Hepatocyte (in vitro differentiated cells): ENCODE data around the gene ACSS1.

Experiments
- EZH2phosphoT487 ChIP-seq: fragments of 200-600 bp; sonication (generic); IDR thresholded peaks from one replicate; pipeline ENCODE4 v1.6.1; 2018; ENCODE audit warnings: antibody characterized with exemption, mild to moderate bottlenecking, low read depth, moderate library complexity; ENCODE audit not compliant: unreplicated experiment, severe bottlenecking
- TF ChIP-seq, protein P1 (sequence below): fragments of 200-600 bp; sonication (generic); IDR thresholded peaks from 2 replicates; pipeline ENCODE4 v1.5.1; 2016; ENCODE audit warnings: antibody characterized with exemption, mild to moderate bottlenecking; ENCODE audit not compliant: poor library complexity

DNA sequence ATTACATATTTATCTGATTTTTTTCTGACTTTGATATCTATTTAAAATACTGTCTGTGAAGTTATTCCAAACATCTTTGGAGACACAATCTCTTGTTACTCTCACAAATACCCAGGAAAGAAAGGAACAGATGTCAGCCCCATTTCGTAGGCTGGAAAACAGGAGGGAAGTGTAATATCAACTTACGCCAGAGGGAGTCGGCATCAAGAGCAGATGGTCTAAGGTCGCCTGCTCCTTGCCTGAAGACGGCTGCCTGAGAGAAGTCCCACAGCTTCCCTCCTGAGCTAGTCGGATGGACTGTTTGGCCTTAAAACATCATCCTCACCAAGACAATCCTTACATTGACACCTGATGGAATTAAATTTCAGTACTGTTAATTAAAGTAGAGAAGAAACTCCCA, 95.4 kb downstream of the ACSS1 start:
- TF ChIP-seq, protein P1, sequence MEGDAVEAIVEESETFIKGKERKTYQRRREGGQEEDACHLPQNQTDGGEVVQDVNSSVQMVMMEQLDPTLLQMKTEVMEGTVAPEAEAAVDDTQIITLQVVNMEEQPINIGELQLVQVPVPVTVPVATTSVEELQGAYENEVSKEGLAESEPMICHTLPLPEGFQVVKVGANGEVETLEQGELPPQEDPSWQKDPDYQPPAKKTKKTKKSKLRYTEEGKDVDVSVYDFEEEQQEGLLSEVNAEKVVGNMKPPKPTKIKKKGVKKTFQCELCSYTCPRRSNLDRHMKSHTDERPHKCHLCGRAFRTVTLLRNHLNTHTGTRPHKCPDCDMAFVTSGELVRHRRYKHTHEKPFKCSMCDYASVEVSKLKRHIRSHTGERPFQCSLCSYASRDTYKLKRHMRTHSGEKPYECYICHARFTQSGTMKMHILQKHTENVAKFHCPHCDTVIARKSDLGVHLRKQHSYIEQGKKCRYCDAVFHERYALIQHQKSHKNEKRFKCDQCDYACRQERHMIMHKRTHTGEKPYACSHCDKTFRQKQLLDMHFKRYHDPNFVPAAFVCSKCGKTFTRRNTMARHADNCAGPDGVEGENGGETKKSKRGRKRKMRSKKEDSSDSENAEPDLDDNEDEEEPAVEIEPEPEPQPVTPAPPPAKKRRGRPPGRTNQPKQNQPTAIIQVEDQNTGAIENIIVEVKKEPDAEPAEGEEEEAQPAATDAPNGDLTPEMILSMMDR, result no peak
- TF ChIP-seq EZH2phosphoT487, result no peak
